Measurements from ENCODE around the gene DDX23. TPM values are rescaled to one million over a fixed set of nuclear protein-coding genes. Genes with fewer than 3 reads are reported as not detected.

Gene DDX23
- total RNA-seq, 2 experiments from 2014 or later: 117 to 127 TPM

DNA sequence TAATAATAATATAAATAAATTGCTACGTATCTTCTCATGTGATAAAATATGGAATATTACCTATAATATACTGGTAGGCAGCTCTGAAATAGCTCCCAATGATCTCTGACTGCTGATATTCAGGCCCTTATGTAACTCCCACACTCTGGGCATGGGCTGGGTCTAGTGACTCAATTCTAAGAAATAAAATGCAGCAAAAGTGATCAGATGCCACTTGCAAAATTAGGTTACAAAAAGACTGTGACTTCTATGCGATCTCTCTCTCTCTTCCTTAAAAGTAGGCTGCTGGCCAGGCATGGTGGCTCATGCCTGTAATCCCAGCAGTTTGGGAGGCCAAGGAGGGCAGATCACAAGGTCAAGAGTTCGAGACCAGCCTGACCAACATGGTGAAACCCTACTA, 44.0 kb downstream of the DDX23 start:
- Mint-ChIP-seq H3K4me1 (peaks cover 9% of the 10 kb centered on the region), H3K9me3 (no peaks in the 10 kb centered on the region), H3K27ac (no peak overlapping the region), H3K4me3 (no peak overlapping the region), H3K27me3 (peaks cover 3% of the 10 kb centered on the region), H3K36me3 (ENCODE audit: low read depth) (no peaks in the 10 kb centered on the region)
- POLR2A ChIA-PET: no interaction called here
- CTCF ChIA-PET: no interaction called here
- DNase-seq: no peak

DNA sequence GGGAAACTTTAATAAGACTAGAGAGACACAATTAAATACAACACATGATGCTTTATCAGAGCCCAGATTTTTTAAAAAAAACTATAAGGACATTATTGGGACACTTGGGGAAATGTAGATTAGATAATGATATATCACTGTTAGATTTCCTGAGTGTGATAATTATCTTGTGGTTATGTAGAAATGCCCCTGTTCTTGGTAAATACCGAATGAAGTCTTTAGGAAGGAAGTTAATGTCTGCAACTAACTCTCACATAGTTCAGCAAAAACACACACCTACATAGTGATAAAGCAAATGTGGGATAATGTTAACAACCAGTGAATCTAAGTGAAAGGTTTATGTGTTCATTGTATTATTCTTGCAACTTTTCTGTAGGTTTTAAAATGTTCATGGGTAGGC, 48.3 kb downstream of the DDX23 start:
- no peak overlapping the region for H3K4me3 Mint-ChIP-seq
- POLR2A ChIA-PET: no interaction called here

DNA sequence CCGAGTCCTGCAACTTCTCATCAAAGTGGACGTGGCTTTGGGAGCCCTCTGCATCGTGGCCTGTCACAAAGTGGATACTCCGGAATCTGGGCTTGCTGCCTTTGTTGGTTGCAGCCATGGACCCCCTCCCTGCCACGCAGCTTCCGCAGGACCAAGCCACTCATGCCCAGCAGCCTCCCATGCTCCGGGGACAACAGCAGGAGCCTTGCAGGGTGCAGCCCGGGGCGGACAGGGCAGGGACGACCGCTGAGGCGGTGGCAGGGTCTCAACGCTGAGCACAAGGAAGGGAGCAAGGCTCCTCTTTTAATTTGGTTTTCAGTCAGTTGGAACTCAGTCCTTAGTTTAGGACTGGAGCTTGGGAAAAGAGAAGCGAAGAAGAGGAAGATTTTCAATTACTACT, 51.0 kb downstream of the DDX23 start:
- Mint-ChIP-seq H3K36me3 (ENCODE audit: low read depth) (no peaks in the 10 kb centered on the region), H3K9me3 (no peaks in the 10 kb centered on the region), H3K4me3 (no peak overlapping the region), H3K27ac (no peak overlapping the region), H3K27me3 (peaks cover 3% of the 10 kb centered on the region), H3K4me1 (peaks cover 15% of the 10 kb centered on the region)
- CTCF ChIA-PET: interaction anchor here (0.7 kb wide), 1 partner anchor 53 kb away, joined by 3 read pairs; no protein-coding TSS in a partner anchor
- no peak for DNase-seq
- POLR2A ChIA-PET: no interaction called here

More for the DNA sequence above, 48.3 kb downstream of the DDX23 start:
- no peak overlapping the region for H3K27ac Mint-ChIP-seq
- DNase-seq: no peak
- H3K4me1 Mint-ChIP-seq: peaks cover 6% of the 10 kb centered on the region
- CTCF ChIA-PET: interaction anchor here (1.0 to 2.6 kb wide), 2 partner anchors 11 kb away, joined by 3 to 12 read pairs; no protein-coding TSS in a partner anchor
- peaks cover 3% of the 10 kb centered on the region for H3K27me3 Mint-ChIP-seq
- no peaks in the 10 kb centered on the region for H3K36me3 Mint-ChIP-seq (ENCODE audit: low read depth)
- no peaks in the 10 kb centered on the region for H3K9me3 Mint-ChIP-seq

DNA sequence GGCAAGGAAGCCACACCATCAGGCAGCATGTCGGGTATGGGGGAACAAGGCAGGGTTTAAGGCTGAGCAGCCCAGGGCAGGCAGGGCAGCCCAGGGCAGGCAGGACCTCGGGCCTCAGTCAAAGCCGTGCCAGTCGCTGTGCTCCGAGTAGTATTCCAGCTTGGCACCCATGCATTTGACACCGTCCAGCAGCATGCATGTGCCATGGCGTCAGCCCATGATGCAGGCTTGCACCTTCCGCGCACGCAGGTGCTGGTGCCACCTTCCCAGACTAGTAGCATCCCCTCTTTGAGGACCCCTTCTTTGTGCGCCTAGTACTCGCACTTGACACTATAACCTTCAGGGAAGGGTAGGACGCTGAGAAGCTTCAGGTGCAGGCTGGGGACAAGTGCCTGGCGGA, 51.5 kb downstream of the DDX23 start:
- H3K4me3 Mint-ChIP-seq: no peak overlapping the region
- no peak for DNase-seq
- no peak overlapping the region for H3K27ac Mint-ChIP-seq
- no peaks in the 10 kb centered on the region for H3K36me3 Mint-ChIP-seq (ENCODE audit: low read depth)
- POLR2A ChIA-PET: no interaction called here
- peaks cover 16% of the 10 kb centered on the region for H3K4me1 Mint-ChIP-seq
- peaks cover 3% of the 10 kb centered on the region for H3K27me3 Mint-ChIP-seq
- CTCF ChIA-PET: no interaction called here
- H3K9me3 Mint-ChIP-seq: no peaks in the 10 kb centered on the region

DNA sequence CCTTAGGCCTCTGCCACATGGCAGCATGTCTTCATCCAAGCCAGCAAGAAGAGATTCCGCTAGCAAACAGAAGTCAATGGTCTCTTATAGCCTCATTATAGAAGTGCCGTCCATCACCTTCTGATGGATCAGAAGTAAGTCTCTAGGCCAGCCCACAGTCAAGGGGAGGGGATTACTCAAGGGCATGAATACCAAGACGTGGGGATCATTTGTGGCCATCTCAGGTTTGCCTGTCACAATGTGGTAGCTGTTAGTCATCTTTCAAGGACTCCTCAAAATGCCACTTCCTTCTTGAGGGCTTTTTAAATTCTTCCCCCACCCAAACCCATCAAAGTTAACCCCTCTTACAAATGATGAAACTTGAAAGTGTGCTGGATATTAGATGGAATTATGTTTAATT, 55.0 kb downstream of the DDX23 start:
- peaks cover 9% of the 10 kb centered on the region for H3K4me1 Mint-ChIP-seq
- ChIA-PET POLR2A (no interaction called here), CTCF (interaction anchor here (1.0 to 7.8 kb wide), 8 partner anchors 17 to 106 kb away, joined by 3 to 171 read pairs (median 4); no protein-coding TSS in a partner anchor)
- no peaks in the 10 kb centered on the region for H3K9me3 Mint-ChIP-seq
- peaks cover 7% of the 10 kb centered on the region for H3K27me3 Mint-ChIP-seq
- H3K36me3 Mint-ChIP-seq (ENCODE audit: low read depth): no peaks in the 10 kb centered on the region
- DNase-seq: peak; percentile 52
- no peak overlapping the region for H3K4me3 Mint-ChIP-seq
- H3K27ac Mint-ChIP-seq: no peak overlapping the region

DNA sequence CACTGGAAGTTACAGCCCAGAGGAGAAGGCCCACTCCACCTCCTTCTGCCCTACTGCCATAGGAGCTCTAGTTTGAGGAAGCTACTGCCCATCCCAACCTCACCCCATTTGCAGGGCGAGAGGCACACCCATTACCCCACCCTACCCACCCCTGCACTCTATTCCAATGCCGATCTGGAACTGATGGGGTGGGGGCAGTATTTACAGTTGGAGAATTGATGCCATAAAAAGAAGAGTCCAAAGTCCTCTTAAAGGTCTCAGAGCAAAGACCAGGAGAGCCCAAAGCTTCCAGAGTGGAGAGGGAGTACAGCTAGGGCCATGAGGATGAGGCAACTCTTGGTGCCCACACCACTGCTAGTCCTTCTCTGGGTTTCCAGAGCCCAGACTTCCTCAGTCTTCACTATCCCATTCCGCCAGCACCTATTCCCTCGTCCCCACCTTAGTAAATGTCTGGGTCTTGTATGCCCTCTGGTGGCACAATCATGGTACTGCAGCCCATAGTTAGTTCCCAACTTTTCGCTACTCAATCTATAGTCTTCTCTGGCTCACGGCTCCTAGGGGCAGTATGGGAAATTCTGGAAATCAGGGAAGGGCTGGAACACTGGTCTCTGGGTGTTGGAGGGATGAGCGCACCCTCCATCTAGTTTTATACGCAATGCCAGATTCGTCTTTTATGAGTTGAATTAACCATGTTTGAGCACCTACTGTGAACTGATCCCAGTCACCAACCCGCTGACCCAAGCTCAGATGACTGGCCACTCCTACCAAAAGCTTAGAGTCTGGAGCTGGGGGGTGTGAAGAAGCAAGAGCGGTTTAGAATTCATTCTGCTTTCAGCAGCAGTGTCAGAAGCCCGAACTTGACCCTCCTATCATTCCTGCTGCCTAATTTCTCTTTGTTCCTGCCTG, 56.2 kb downstream of the DDX23 start:
- POLR2A ChIA-PET: interaction anchor here (1.0 to 2.9 kb wide), 2 partner anchors 23 to 43 kb away, joined by 3 to 9 read pairs; no protein-coding TSS in a partner anchor
- peak; percentile 65 for DNase-seq
- CTCF ChIA-PET: interaction anchor here (1.0 to 7.8 kb wide), 21 partner anchors 11 to 253 kb away, joined by 3 to 171 read pairs (median 5); partner anchors contain the start of gene DDX23
- no peak overlapping the region for H3K27ac Mint-ChIP-seq
- peaks cover 9% of the 10 kb centered on the region for H3K4me1 Mint-ChIP-seq
- no peak overlapping the region for H3K4me3 Mint-ChIP-seq
- no peaks in the 10 kb centered on the region for H3K9me3 Mint-ChIP-seq
- no peaks in the 10 kb centered on the region for H3K36me3 Mint-ChIP-seq (ENCODE audit: low read depth)
- peaks cover 9% of the 10 kb centered on the region for H3K27me3 Mint-ChIP-seq

DNA sequence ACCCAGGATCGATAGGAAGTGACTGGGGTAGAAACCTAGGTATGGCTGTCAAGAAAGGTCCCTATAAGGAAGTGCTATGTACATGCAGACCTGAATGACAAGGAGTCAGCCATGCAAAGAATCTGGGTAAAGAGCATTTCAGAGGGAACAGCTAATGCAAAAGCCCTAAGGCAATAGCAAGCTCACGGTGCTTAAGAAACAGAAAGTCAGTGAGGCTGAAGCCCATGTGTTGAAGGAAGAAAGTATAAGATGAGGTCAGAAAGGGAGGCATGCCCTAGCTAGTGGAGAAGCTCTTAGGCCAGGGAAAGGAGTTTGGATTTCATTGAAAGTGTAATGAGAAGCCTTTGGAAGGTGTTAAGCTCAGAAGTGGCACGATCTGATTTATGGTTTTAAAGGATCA, 57.1 kb downstream of the DDX23 start:
- peaks cover 10% of the 10 kb centered on the region for H3K4me1 Mint-ChIP-seq
- H3K27ac Mint-ChIP-seq: no peak overlapping the region
- ChIA-PET CTCF (interaction anchor here (0.7 to 7.8 kb wide), 19 partner anchors 10 to 252 kb away, joined by 3 to 171 read pairs (median 5); partner anchors contain the start of gene DDX23), POLR2A (interaction anchor here (1.0 to 2.9 kb wide), 2 partner anchors 22 to 42 kb away, joined by 3 to 9 read pairs; no protein-coding TSS in a partner anchor)
- no peak for DNase-seq
- peaks cover 17% of the 10 kb centered on the region for H3K27me3 Mint-ChIP-seq
- no peaks in the 10 kb centered on the region for H3K9me3 Mint-ChIP-seq
- H3K4me3 Mint-ChIP-seq: no peak overlapping the region
- no peaks in the 10 kb centered on the region for H3K36me3 Mint-ChIP-seq (ENCODE audit: low read depth)

DNA sequence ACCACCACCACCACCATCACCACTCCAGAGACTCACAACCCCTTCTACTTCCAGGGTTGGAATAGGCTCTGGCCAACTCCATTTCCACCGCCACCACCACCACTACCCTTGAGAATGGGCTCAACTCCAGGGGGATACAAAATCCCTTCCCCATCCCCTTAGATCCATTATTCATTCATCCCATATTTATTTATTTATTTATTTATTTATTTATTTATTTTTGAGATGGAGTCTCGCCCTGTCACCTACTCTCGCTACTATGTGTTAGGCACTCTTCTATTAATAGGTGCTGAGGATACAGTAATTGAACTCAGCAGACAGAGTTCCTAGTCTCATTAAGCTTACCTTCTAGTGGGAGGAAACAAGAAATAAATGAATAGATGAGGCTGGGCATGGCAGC, 58.3 kb downstream of the DDX23 start:
- CTCF ChIA-PET: interaction anchor here (1.0 to 7.8 kb wide), 7 partner anchors 9 to 176 kb away, joined by 3 to 171 read pairs (median 10); no protein-coding TSS in a partner anchor
- POLR2A ChIA-PET: interaction anchor here (2.9 kb wide), 1 partner anchor 41 kb away, joined by 9 read pairs; no protein-coding TSS in a partner anchor
- no peak overlapping the region for H3K4me3 Mint-ChIP-seq
- no peaks in the 10 kb centered on the region for H3K36me3 Mint-ChIP-seq (ENCODE audit: low read depth)
- no peak overlapping the region for H3K27ac Mint-ChIP-seq
- no peaks in the 10 kb centered on the region for H3K9me3 Mint-ChIP-seq
- DNase-seq: no peak
- peaks cover 12% of the 10 kb centered on the region for H3K4me1 Mint-ChIP-seq
- peaks cover 21% of the 10 kb centered on the region for H3K27me3 Mint-ChIP-seq

DNA sequence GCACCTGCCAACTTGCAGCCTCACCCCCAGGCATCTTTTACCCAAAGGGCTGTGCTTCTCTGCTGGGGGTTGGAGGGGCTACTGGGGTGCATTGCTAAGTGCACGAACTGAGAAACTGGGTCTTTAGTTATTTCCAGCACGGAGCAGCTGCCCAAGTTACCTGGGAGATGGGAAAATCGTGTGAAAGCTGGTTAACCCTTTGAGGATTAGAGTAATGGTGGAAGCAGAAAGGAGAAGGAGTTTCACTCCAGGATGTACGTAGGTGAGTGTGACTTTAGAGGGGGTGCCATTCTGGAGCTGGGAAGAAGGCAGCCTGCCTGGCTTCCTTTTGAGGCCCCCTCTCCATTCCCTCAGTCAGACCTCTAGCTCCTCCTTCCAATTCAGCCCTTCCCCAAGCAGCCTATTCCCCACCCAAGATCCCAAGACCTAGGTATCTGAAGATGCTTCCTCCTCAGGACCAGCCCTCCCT, 62.1 kb downstream of the DDX23 start:
- Mint-ChIP-seq H3K27me3 (peaks cover 47% of the 10 kb centered on the region), H3K9me3 (no peaks in the 10 kb centered on the region), H3K4me3 (no peak overlapping the region), H3K4me1 (peaks cover 3% of the 10 kb centered on the region), H3K36me3 (ENCODE audit: low read depth) (no peaks in the 10 kb centered on the region), H3K27ac (no peak overlapping the region)
- DNase-seq: no peak
- CTCF ChIA-PET: interaction anchor here (1.8 kb wide), 1 partner anchor 36 kb away, joined by 12 read pairs; no protein-coding TSS in a partner anchor
- POLR2A ChIA-PET: no interaction called here

DNA sequence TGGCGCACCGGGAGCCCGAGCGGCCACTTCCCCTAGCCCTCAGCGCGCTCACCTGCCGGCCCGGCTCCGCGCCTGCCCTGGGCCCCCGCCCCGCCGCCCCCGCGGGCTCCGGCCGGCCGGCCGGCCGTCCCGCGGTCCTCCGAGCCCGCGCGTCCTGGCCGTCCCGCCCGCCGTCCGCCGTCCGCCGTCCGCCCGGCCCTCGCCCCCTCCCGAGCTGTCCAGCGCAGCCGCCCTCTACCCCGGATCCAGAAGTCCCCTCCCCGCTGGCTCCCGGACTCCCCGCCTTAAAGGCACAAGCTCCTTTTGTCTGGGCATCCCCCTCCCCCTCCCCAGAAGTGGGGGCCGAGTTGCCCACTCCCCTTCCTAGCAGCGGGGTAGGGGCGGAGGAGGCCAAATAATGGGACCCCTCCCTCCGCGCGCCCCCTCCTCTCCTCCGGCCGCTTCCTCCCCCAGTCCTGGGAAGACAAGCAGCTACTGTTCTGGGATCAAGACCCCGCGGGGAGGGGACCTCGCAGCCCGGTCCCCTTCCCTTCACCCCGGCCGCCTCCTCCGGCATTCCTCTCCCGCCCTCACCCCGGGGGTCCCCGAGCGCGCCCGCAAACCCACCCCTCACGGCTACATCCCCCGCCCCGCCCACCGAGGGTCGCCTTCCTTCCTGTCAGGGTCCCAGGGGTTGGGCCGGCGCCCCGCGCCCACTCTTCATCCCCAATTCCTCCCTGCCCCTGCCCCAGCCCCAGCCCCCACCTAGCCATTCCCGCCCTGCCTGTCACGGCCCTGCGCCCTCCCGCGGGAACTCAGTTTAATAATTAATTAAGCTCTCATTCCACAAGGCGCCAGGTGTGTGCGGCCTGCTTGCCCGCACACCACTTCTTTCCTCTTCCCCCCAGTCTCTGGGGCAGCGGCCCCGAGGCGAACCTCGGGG, 62.8 kb downstream of the DDX23 start, which contains the start of gene ADCY6:
ADCY6 (minus strand) TSS at position 236 of the 922 bp plus-strand sequence. CDS start 5,655 bp downstream, outside the sequence.
- Mint-ChIP-seq H3K9me3 (no peaks in the 10 kb centered on the region), H3K36me3 (ENCODE audit: low read depth) (no peaks in the 10 kb centered on the region), H3K27ac (no peak within 1 kb of the TSS), H3K27me3 (peaks cover 46% of the 10 kb centered on the region), H3K4me1 (peaks cover 3% of the 10 kb centered on the region), H3K4me3 (no peak within 1 kb of the TSS)
- POLR2A ChIA-PET: no interaction called here
- DNase-seq: no peak
- CTCF ChIA-PET: interaction anchor here (1.8 kb wide), 1 partner anchor 35 kb away, joined by 12 read pairs; no protein-coding TSS in a partner anchor

DNA sequence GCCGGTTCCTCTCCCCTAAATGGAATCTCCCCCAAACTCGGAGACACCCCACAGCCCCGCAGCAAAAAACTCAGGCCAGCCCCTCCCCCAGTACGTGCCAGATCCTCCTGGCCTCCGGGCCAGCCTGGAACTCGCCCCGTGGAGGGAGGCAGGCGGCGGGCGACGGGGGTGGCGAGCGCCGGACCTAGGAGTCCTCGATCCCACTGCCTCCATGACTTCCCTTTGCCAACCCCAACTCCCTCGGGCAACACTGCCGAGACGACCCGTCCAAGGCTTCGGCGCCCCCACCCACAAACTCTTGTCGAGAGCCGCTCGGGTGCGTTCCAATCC, 63.5 kb downstream of the DDX23 start:
- no peaks in the 10 kb centered on the region for H3K9me3 Mint-ChIP-seq
- H3K27me3 Mint-ChIP-seq: peaks cover 46% of the 10 kb centered on the region
- peaks cover 3% of the 10 kb centered on the region for H3K4me1 Mint-ChIP-seq
- no peak for DNase-seq
- H3K4me3 Mint-ChIP-seq: no peak overlapping the region
- ChIA-PET CTCF (interaction anchor here (1.8 kb wide), 1 partner anchor 35 kb away, joined by 12 read pairs; no protein-coding TSS in a partner anchor), POLR2A (no interaction called here)
- no peaks in the 10 kb centered on the region for H3K36me3 Mint-ChIP-seq (ENCODE audit: low read depth)
- H3K27ac Mint-ChIP-seq: no peak overlapping the region

DNA sequence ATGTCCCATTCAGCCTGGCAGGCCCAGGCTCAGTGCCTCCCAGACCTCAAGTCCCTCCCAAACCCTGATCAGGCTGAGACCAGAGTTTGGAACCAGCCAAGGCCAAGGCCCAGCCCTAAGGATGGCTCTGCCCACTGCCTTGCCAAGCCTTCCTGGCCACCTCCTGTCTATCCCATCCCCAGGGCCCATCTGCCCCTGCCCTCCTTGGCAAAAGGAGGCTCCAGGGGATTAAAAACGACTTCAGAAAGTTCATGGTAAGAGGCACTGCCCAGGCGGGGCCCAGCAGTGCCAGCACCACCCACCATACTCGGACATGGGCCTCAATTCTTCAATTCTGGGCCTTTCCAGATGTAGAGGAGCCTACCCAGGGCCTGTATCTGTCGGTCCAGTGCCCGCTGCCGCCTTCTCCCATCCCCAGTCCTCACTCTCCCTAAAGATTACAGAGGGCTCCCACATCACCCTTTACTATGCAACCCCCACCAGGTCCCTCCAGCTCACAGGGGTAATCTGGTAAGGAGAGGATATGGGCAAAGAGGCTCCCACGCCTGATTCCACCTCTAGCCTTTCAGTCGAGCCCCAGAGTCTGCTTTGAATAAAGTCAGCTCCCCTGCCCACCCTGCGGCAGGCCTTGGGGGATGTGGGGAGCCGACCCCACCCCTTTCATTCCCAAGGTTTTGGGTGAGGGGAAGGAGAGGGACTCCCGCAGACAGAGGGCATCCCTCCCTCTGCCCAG, 64.0 kb downstream of the DDX23 start:
- Mint-ChIP-seq H3K4me3 (no peak overlapping the region), H3K27me3 (peaks cover 46% of the 10 kb centered on the region), H3K36me3 (ENCODE audit: low read depth) (no peaks in the 10 kb centered on the region), H3K27ac (no peak overlapping the region), H3K4me1 (peaks cover 3% of the 10 kb centered on the region), H3K9me3 (no peaks in the 10 kb centered on the region)
- no peak for DNase-seq
- ChIA-PET POLR2A (no interaction called here), CTCF (interaction anchor here (1.2 to 1.8 kb wide), 2 partner anchors 30 to 34 kb away, joined by 4 to 12 read pairs; no protein-coding TSS in a partner anchor)

All from activated CD4-positive, alpha-beta memory T cell treated with anti-CD3 and anti-CD28 coated beads, Interleukin-2, amount 10 ng/mL, durations not matched to agents 7 days and 5 days (primary cell).